GM12878 (cell line): ENCODE measurements around the gene DNAH8. TPM values are rescaled to one million over a fixed set of nuclear protein-coding genes. Genes with fewer than 3 reads are reported as not detected.

ENCODE experiments used
- ATAC-seq: fragments of 200-7000 bp; cut with Tn5 transposase; 3 replicates; pipeline ENCODE4 v1.9.1; 2020; ENCODE audit warnings: mild to moderate bottlenecking, moderate library complexity
- BruUV-seq: library from RNA; stranded (reverse); fragments of 400-500 nt; replicated peaks from 2 replicates; lab custom pipeline; 2021; lab: Mats Ljungman, UMichigan
- CTCF ChIA-PET: fragments of 300-600 bp; sonication (Branson Sonifier 250); formaldehyde crosslinking; extraction: SDS; loops from one replicate; lab custom pipeline; 2021; ENCODE audit warnings: inconsistent platforms; lab: Yijun Ruan, JAX
- POLR2A ChIA-PET: fragments of 350-600 bp; formaldehyde crosslinking; extraction: SDS; loops from one replicate; lab custom pipeline; 2021; ENCODE audit warnings: inconsistent platforms; lab: Charles Lee
- RAD21 ChIA-PET: fragments of 300-600 bp; sonication (Branson Sonifier 250); formaldehyde crosslinking; loops from one replicate; lab custom pipeline; 2023; ENCODE audit warnings: antibody characterized with exemption; ENCODE audit not compliant: unreplicated experiment; lab: Charles Lee
- SMC1A ChIA-PET: fragments of 300-600 bp; sonication (Branson Sonifier 250); formaldehyde crosslinking; loops from one replicate; lab custom pipeline; 2023; ENCODE audit not compliant: unreplicated experiment, uncharacterized antibody; lab: Charles Lee
- DNase-seq: peaks from one replicate; pipeline ENCODE4 v3.0.0-alpha.2; 2011; ENCODE audit warnings: low read depth, low spot score
- FAIRE-seq: peaks from 3 replicates; lab custom pipeline; 2011; peaks lifted over from hg19 to GRCh38; lab: Jason Lieb, UNC
- H2AFZ ChIP-seq: 2 replicates; pipeline ENCODE4 v1.6.0; 2011; ENCODE audit warnings: low read depth, low read length, control low read depth; ENCODE audit not compliant: control insufficient read depth
- H3K27ac ChIP-seq: 2 replicates; pipeline ENCODE4 v1.5.1; 2011; ENCODE audit warnings: control low read depth; ENCODE audit not compliant: control insufficient read depth, insufficient read depth
- H3K27me3 ChIP-seq, 2 experiments: replicated peaks in 1 of 2; 2 replicates each; pipeline versions ENCODE4 v1.6.0 to v1.6.1; 2011; ENCODE audit warnings: low read length in 1 of 2; ENCODE audit not compliant: control insufficient read depth in 2 of 2, insufficient read depth in 2 of 2
- H3K36me3 ChIP-seq, 2 experiments: 2 replicates each; pipeline ENCODE4 v1.5.1; 2011; ENCODE audit warnings: low read length in 1 of 2; ENCODE audit not compliant: control insufficient read depth in 2 of 2, insufficient read depth in 2 of 2
- H3K4me1 ChIP-seq: 2 replicates; pipeline ENCODE4 v1.6.1; 2011; ENCODE audit warnings: mild to moderate bottlenecking, low read length, moderate library complexity, mixed read lengths; ENCODE audit not compliant: control insufficient read depth, insufficient read depth
- H3K4me2 ChIP-seq: 2 replicates; pipeline ENCODE4 v1.6.0; 2011; ENCODE audit warnings: control low read depth; ENCODE audit not compliant: control insufficient read depth, insufficient read depth
- H3K4me3 ChIP-seq: fragments of 200-600 bp; sonication (generic); 2 replicates; pipeline ENCODE4 v1.5.1; 2016
- H3K79me2 ChIP-seq: 2 replicates; pipeline ENCODE4 v1.6.0; 2011; ENCODE audit warnings: low read length; ENCODE audit not compliant: control insufficient read depth, insufficient read depth
- H3K9ac ChIP-seq: 2 replicates; pipeline ENCODE4 v1.8.0; 2011; ENCODE audit warnings: low read length, control low read depth, mixed read lengths; ENCODE audit not compliant: control insufficient read depth, insufficient read depth
- H3K9me3 ChIP-seq: replicated peaks from 3 replicates; pipeline ENCODE4 v1.5.1; 2011; ENCODE audit warnings: mild to moderate bottlenecking, low read length; ENCODE audit not compliant: control insufficient read depth, insufficient read depth
- H4K20me1 ChIP-seq: 2 replicates; pipeline ENCODE4 v1.6.0; 2011; ENCODE audit not compliant: control insufficient read depth, insufficient read depth
- ATF7 ChIP-seq: fragments of 450-650 bp; IDR thresholded peaks from 2 replicates; pipeline ENCODE4 v1.6.1; 2016; ENCODE audit warnings: low read depth, mild to moderate bottlenecking
- BCL11A ChIP-seq: IDR thresholded peaks from 2 replicates; pipeline ENCODE4 v1.6.1; 2011; ENCODE audit warnings: low read depth, low read length
- BHLHE40 ChIP-seq, 2 experiments: fragments of 450-650 bp in 1 of 2; IDR thresholded peaks; 2 replicates each; pipeline ENCODE4 v1.6.1; 2011 to 2017; ENCODE audit warnings: low read depth in 2 of 2, borderline replicate concordance in 1 of 2, improper control_type of control experiment in 1 of 2, low read length in 1 of 2, mild to moderate bottlenecking in 1 of 2
- CHD2 ChIP-seq: IDR thresholded peaks from 2 replicates; pipeline ENCODE4 v1.6.1; 2011; ENCODE audit warnings: low read depth, low read length, improper control_type of control experiment, borderline replicate concordance
- DPF2 ChIP-seq: fragments of 450-650 bp; IDR thresholded peaks from 2 replicates; pipeline ENCODE4 v1.6.1; 2017; ENCODE audit warnings: mild to moderate bottlenecking
- NR2C1 ChIP-seq: fragments of 450-650 bp; IDR thresholded peaks from 2 replicates; pipeline ENCODE4 v1.6.1; 2017; ENCODE audit warnings: antibody characterized with exemption, mild to moderate bottlenecking, moderate library complexity
- PAX5 ChIP-seq: IDR thresholded peaks from 2 replicates; pipeline ENCODE4 v1.6.1; 2011; ENCODE audit warnings: low read depth, low read length, borderline replicate concordance
- RBBP5 ChIP-seq: fragments of 200-600 bp; sonication (generic); conservative IDR thresholded peaks from 2 replicates; pipeline ENCODE4 v1.6.1; 2016
- SMARCA5 ChIP-seq: fragments of 450-650 bp; IDR thresholded peaks from 2 replicates; pipeline ENCODE4 v1.6.1; 2017; ENCODE audit warnings: mild to moderate bottlenecking
- WGBS: methylation state at CpG from one replicate; pipeline ENCODE4 v1.1.6; 2016; ENCODE audit warnings: low lambda C conversion rate; ENCODE audit not compliant: insufficient replicate concordance, insufficient coverage; ENCODE audit errors: missing lambda C conversion rate; 5-methylcytosine and 5-hydroxymethylcytosine counted together
- in situ Hi-C: fragments of 300-500 bp; cut with MboI; formaldehyde crosslinking; loops from 9 replicates; pipeline ENCODE4 v1.14.3; 2018; ENCODE audit warnings: mixed read lengths
- intact Hi-C: fragments of 100-400 bp; cut with micrococcal nuclease; formaldehyde crosslinking; loops from one replicate; pipeline ENCODE4 v1.14.2; 2022; ENCODE audit not compliant: unreplicated experiment
- polyA plus RNA-seq, 11 experiments: library from polyadenylated mRNA; depleted of rRNA in 4 of 11; unstranded in 6 of 11; stranded (reverse) in 5 of 11; fragments of >200 nt; fragmentation: Nextera tagmentation in 4 of 11; fragmentation: Illumina TruSeq in 1 of 11; extraction: Ambion mirVana in 4 of 11; extraction: Trizol in 1 of 11; gene quantifications; 1 replicate in 1 of 11; 2 replicates in 10 of 11; pipeline versions ENCODE4 v1.2.1 to v1.2.3, GENCODE V29; 2011 to 2016; ENCODE audit warnings: inconsistent platforms in 2 of 11, missing spikeins in 2 of 11, low read depth in 1 of 11
- total RNA-seq, 4 experiments: library from RNA; depleted of rRNA in 3 of 4; stranded (reverse); fragments of >200 nt in 3 of 4; fragmentation: Illumina TruSeq in 1 of 4; extraction: Trizol in 1 of 4; gene quantifications; 2 replicates each; pipeline versions ENCODE4 v1.2.1 to v1.2.3, GENCODE V29; 2013 to 2021
- TF ChIP-seq, protein P1 (sequence below): IDR thresholded peaks from 2 replicates; pipeline ENCODE4 v1.6.1; 2011; ENCODE audit warnings: borderline replicate concordance, low read depth, mild to moderate bottlenecking, moderate library complexity, low read length; ENCODE audit not compliant: insufficient read depth, poor library complexity, severe bottlenecking

Gene DNAH8
- total and polyA plus RNA-seq, 10 of the 15 experiments (the other 5 are each of a cell fraction or from before 2014, with no cell fraction given), result 0.02 to 0.34 (median 0.10) TPM; not detected in 3

DNA sequence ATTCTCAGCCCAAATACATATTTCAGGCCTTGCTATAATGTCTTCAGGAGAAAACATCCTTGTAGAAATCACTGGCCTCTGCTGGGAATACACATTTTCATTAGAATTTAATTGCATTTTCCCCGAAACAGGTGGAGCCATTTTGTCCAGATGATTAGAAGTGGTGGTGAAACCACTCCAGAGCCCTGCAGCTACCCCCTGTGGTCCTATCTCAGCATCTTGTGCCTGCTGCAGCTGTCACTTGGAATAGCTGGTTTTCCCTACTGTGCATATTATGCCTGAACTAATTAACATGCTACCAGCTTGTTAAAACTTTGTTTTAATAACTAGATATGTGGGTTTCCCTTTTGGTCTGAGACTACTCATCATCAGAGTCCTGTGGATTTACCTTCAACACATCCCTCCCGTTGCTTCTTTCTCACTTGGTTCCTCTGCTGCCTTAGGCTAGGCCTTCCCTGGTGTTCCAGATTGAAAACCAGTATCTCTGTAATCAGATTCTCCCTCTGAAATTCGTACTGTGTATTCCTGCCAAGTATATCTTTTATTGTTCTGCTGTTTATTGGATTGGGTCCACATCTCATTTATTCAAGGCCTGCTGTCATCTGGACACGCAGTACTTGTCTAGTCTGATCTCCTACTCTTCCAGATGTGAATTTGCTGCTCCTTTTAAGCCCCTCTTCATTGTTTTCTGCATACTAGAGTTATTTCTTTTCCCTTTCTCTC is 15.2 kb downstream of the DNAH8 start:
- H3K27me3 ChIP-seq, result no peaks in the 10 kb centered on the region
- ChIA-PET CTCF (no interaction called here), SMC1A (no interaction called here), POLR2A (no interaction called here), RAD21 (no interaction called here)
- ATAC-seq, result no peak
- H3K4me2 ChIP-seq, result no peak overlapping the region
- H3K9ac ChIP-seq, result no peak overlapping the region
- no peaks in the 10 kb centered on the region for H4K20me1 ChIP-seq
- no peaks in the 10 kb centered on the region for H3K36me3 ChIP-seq
- WGBS, result 33% methylated on average over 4 of the region's 4 CpGs
- H3K9me3 ChIP-seq, result no peaks in the 10 kb centered on the region
- no peak overlapping the region for H3K27ac ChIP-seq
- in situ Hi-C loops, result no loop called here
- no TSS peak for BruUV-seq
- no peak for DNase-seq
- FAIRE-seq, result no peak
- H3K79me2 ChIP-seq, result no peaks in the 10 kb centered on the region
- H2AFZ ChIP-seq, result no peak overlapping the region
- H3K4me3 ChIP-seq, result no peak overlapping the region
- intact Hi-C loops, result no loop called here
- peaks cover 7% of the 10 kb centered on the region; the same call in 1 of the 2 replicates for H3K4me1 ChIP-seq
- TF ChIP-seq ATF7 (no peak), SMARCA5 (no peak), PAX5 (no peak), NR2C1 (no peak), RBBP5 (no peak), BCL11A (no peak), CHD2 (no peak), DPF2 (no peak), BHLHE40 (IDR thresholded peaks at IDR 0.05; ENCODE audit: borderline replicate concordance in 1 of 2, low read depth in 2 of 2, low read length in 1 of 2) (no peak)
- TF ChIP-seq, protein P1, sequence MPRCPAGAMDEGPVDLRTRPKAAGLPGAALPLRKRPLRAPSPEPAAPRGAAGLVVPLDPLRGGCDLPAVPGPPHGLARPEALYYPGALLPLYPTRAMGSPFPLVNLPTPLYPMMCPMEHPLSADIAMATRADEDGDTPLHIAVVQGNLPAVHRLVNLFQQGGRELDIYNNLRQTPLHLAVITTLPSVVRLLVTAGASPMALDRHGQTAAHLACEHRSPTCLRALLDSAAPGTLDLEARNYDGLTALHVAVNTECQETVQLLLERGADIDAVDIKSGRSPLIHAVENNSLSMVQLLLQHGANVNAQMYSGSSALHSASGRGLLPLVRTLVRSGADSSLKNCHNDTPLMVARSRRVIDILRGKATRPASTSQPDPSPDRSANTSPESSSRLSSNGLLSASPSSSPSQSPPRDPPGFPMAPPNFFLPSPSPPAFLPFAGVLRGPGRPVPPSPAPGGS, result no peak
